PC-3 (cell line): ENCODE measurements around the gene PDIA4. TPM values are rescaled to one million over a fixed set of nuclear protein-coding genes. Genes with fewer than 3 reads are reported as not detected.
"Not testable (repeated sequence)": the region's sequence is repeated elsewhere in the genome, so short reads cannot be mapped to it uniquely, and the experiment has no call there.

ENCODE experiments used
- ATAC-seq: fragments of 200-7000 bp; cut with Tn5 transposase; 2 replicates; pipeline ENCODE4 v1.9.1; 2020; ENCODE audit warnings: mild to moderate bottlenecking, moderate library complexity
- BruUV-seq: library from RNA; stranded (reverse); fragments of 400-500 nt; replicated peaks from 2 replicates; lab custom pipeline; 2021; lab: Mats Ljungman, UMichigan
- CTCF ChIA-PET: fragments of 300-600 bp; sonication (Branson Sonifier 250); formaldehyde crosslinking; loops from one replicate; lab custom pipeline; 2022; ENCODE audit warnings: antibody characterized with exemption; lab: Charles Lee
- POLR2A ChIA-PET: fragments of 300-600 bp; sonication (Branson Sonifier 250); formaldehyde crosslinking; loops from one replicate; lab custom pipeline; 2022; ENCODE audit warnings: antibody characterized with exemption; ENCODE audit not compliant: unreplicated experiment; lab: Charles Lee
- DNase-seq: peaks from one replicate; pipeline ENCODE4 v3.0.0-alpha.2; 2015
- H2AFZ ChIP-seq: fragments of 300-600 bp; sonication (generic); 2 replicates; pipeline ENCODE4 v1.6.0; 2016; ENCODE audit warnings: antibody characterized with exemption, low read length
- H3F3A ChIP-seq: fragments of 300-600 bp; sonication (generic); one replicate; pipeline ENCODE4 v1.6.0; 2017; ENCODE audit warnings: antibody characterized with exemption, low read length, control low read depth, mild to moderate bottlenecking; ENCODE audit not compliant: unreplicated experiment
- H3K27ac ChIP-seq: fragments of 300-600 bp; sonication (generic); 2 replicates; pipeline ENCODE4 v1.5.1; 2016; ENCODE audit warnings: mild to moderate bottlenecking, low read length
- H3K27me3 ChIP-seq: fragments of 300-600 bp; sonication (generic); 2 replicates; pipeline ENCODE4 v1.6.1; 2016; ENCODE audit warnings: low read length, mixed read lengths
- H3K36me3 ChIP-seq: fragments of 300-600 bp; sonication (generic); 2 replicates; pipeline ENCODE4 v1.6.1; 2016; ENCODE audit warnings: low read depth, mixed run types, low read length, mixed read lengths
- H3K4me1 ChIP-seq: fragments of 300-600 bp; sonication (generic); 2 replicates; pipeline ENCODE4 v1.5.1; 2016; ENCODE audit warnings: low read length; ENCODE audit not compliant: insufficient read depth
- H3K4me2 ChIP-seq: fragments of 300-600 bp; sonication (generic); 2 replicates; pipeline ENCODE4 v1.6.0; 2016; ENCODE audit warnings: low read length
- H3K4me3 ChIP-seq: fragments of 300-600 bp; sonication (generic); 2 replicates; pipeline ENCODE4 v1.5.1; 2016; ENCODE audit warnings: mild to moderate bottlenecking, low read length, mixed read lengths
- H3K79me2 ChIP-seq: fragments of 300-600 bp; sonication (generic); 2 replicates; pipeline ENCODE4 v1.6.1; 2017; ENCODE audit warnings: low read length, mixed read lengths
- H3K9ac ChIP-seq: fragments of 300-600 bp; sonication (generic); 2 replicates; pipeline ENCODE4 v1.6.0; 2016; ENCODE audit warnings: mild to moderate bottlenecking, low read length
- H3K9me2 ChIP-seq: fragments of 300-600 bp; sonication (generic); replicated peaks from 2 replicates; pipeline ENCODE4 v1.6.1; 2016; ENCODE audit warnings: mixed run types, low read length, mixed read lengths
- H3K9me3 ChIP-seq: fragments of 300-600 bp; sonication (generic); 2 replicates; pipeline ENCODE4 v1.6.1; 2016; ENCODE audit warnings: low read length, mixed read lengths
- H4K20me1 ChIP-seq: fragments of 300-600 bp; sonication (generic); 2 replicates; pipeline ENCODE4 v1.6.1; 2016; ENCODE audit warnings: low read length, mixed read lengths
- EZH2 ChIP-seq: fragments of 300-600 bp; sonication (generic); IDR thresholded peaks from one replicate; pipeline ENCODE4 v1.6.1; 2017; ENCODE audit warnings: antibody characterized with exemption, mild to moderate bottlenecking, low read length; ENCODE audit not compliant: unreplicated experiment
- EZH2phosphoT487 ChIP-seq: fragments of 300-600 bp; sonication (generic); IDR thresholded peaks from 2 replicates; pipeline ENCODE4 v1.6.1; 2018; ENCODE audit warnings: mild to moderate bottlenecking, antibody characterized with exemption, low read length, borderline replicate concordance
- intact Hi-C: fragments of 100-400 bp; cut with micrococcal nuclease; formaldehyde crosslinking; loops from 2 replicates; pipeline ENCODE4 v1.9.0; 2023
- total RNA-seq: library from RNA; depleted of rRNA; stranded (reverse); fragments of >200 nt; gene quantifications from 2 replicates; pipeline ENCODE4 v1.2.3, GENCODE V29; 2014
- TF ChIP-seq, protein P1 (sequence below): fragments of 300-600 bp; sonication (generic); conservative IDR thresholded peaks from 2 replicates; pipeline ENCODE4 v1.5.1; 2017; ENCODE audit warnings: antibody characterized with exemption, low read depth, mild to moderate bottlenecking, low read length

PDIA4 gene
- total RNA-seq, 1 experiment from 2014 or later: 249 TPM

DNA sequence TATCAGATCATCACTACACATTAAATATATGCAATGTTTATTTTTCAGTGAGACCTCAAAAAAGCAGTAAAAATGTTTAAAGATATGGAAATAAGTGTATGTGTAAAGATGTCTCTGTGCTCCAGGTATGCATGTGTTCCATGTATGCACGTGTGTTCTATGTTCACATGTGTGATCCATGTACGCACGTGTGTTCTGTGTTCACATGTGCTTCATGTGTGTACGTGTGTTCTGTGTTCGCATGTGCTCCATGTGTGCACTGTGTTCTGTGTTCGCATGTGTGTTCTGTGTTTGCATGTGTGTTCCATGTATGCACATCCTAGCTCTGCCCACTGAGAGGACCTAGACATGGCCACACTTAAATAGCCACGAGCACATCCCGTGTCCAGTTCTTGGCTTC lies 15.6 kb upstream of the PDIA4 start:
- H2AFZ ChIP-seq: no peak overlapping the region
- intact Hi-C loops: no loop called here
- no peaks in the 10 kb centered on the region for H3K27me3 ChIP-seq
- H4K20me1 ChIP-seq: no peaks in the 10 kb centered on the region
- no peak overlapping the region for H3K9ac ChIP-seq
- no peaks in the 10 kb centered on the region for H3K4me1 ChIP-seq
- H3K36me3 ChIP-seq: no peaks in the 10 kb centered on the region
- DNase-seq (no peak), ATAC-seq (no peak)
- no peak overlapping the region for H3K4me3 ChIP-seq
- no peaks in the 10 kb centered on the region for H3K9me3 ChIP-seq
- no peaks in the 10 kb centered on the region for H3F3A ChIP-seq
- CTCF ChIA-PET: no interaction called here
- no peaks in the 10 kb centered on the region for H3K79me2 ChIP-seq
- no peak for TF ChIP-seq EZH2
- POLR2A ChIA-PET: no interaction called here
- no peaks in the 10 kb centered on the region for H3K9me2 ChIP-seq
- H3K27ac ChIP-seq: no peak overlapping the region
- H3K4me2 ChIP-seq: no peak overlapping the region
- no TSS peak for BruUV-seq

DNA sequence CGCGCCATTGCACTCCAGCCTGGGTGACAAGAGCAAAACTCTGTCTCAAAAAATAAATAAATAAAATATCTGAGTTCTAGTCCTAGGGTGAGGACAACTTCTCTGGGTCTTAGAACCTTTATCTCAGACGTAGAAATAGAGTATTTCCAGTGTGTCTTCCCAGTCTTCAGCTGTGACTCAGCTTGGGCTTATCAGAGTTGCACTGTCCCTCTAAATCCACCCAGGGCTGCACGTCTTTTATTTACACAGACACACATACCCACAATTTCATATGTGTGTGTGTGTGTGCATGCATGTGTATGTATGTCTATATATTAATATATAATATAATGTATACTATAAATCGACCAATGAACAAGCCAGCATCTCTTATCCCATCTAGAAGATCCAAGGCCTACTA lies 13.0 kb upstream of the PDIA4 start:
- H3K4me2 ChIP-seq: no peak overlapping the region
- no peaks in the 10 kb centered on the region for H3K9me2 ChIP-seq
- H3K36me3 ChIP-seq: no peaks in the 10 kb centered on the region
- no peak overlapping the region for H3K4me3 ChIP-seq
- H3K9ac ChIP-seq: no peak overlapping the region
- no peaks in the 10 kb centered on the region for H3K4me1 ChIP-seq
- H3F3A ChIP-seq: no peaks in the 10 kb centered on the region
- no peak overlapping the region for H2AFZ ChIP-seq
- H4K20me1 ChIP-seq: no peaks in the 10 kb centered on the region
- no peak overlapping the region for H3K27ac ChIP-seq
- no peaks in the 10 kb centered on the region for H3K79me2 ChIP-seq
- intact Hi-C loops: no loop called here
- H3K9me3 ChIP-seq: no peaks in the 10 kb centered on the region
- CTCF ChIA-PET: no interaction called here
- ATAC-seq (no peak), DNase-seq (no peak)
- H3K27me3 ChIP-seq: no peaks in the 10 kb centered on the region
- BruUV-seq: no TSS peak
- TF ChIP-seq, protein P1, sequence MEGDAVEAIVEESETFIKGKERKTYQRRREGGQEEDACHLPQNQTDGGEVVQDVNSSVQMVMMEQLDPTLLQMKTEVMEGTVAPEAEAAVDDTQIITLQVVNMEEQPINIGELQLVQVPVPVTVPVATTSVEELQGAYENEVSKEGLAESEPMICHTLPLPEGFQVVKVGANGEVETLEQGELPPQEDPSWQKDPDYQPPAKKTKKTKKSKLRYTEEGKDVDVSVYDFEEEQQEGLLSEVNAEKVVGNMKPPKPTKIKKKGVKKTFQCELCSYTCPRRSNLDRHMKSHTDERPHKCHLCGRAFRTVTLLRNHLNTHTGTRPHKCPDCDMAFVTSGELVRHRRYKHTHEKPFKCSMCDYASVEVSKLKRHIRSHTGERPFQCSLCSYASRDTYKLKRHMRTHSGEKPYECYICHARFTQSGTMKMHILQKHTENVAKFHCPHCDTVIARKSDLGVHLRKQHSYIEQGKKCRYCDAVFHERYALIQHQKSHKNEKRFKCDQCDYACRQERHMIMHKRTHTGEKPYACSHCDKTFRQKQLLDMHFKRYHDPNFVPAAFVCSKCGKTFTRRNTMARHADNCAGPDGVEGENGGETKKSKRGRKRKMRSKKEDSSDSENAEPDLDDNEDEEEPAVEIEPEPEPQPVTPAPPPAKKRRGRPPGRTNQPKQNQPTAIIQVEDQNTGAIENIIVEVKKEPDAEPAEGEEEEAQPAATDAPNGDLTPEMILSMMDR: no peak
- TF ChIP-seq EZH2phosphoT487 (no peak), EZH2 (no peak)
- POLR2A ChIA-PET: no interaction called here

DNA sequence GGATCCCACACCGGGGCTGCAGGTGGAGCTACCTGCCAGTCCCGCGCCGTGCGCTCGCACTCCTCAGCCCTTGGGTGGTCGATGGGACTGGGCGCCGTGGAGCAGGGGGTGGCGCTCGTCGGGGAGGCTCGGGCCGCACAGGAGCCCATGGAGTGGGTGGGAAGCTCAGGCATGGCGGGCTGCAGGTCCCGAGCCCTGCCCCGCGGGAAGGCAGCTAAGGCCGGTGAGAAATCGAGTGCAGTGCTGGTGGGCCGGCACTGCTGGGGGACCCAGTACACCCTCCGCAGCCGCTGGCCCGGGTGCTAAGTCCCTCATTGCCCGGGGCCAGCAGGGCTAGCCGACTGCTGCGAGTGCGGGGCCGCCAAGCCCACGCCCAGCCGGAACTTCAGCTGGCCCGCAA lies 10.3 kb upstream of the PDIA4 start:
- H3K9me2 ChIP-seq, H3K79me2 ChIP-seq, H3K9me3 ChIP-seq, H3K4me3 ChIP-seq, H3K36me3 ChIP-seq, H4K20me1 ChIP-seq, H3K9ac ChIP-seq, intact Hi-C loops, H3K27me3 ChIP-seq, H2AFZ ChIP-seq, H3K4me1 ChIP-seq, ATAC-seq, POLR2A ChIA-PET, H3F3A ChIP-seq, H3K4me2 ChIP-seq, H3K27ac ChIP-seq, BruUV-seq, CTCF ChIA-PET, DNase-seq: not testable (repeated sequence)

DNA sequence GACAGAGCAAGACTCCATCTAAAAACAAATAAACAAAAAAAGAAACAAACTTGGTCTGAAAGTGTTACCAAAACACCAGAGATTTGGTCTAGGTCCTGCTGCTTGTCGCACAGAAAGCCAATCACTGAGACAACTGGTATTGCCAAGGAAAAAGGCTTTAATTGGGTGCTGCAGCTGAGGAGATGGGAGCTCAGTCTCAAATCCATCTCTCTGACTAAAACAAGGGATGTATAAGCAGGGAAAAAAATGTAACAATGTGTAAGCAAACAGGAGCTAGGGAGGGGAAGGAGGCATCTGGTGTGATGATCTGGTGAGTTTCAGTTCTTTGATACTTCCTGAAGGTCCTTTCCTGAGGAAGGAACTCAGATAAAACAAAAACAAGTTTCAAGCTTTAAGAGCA lies 8.4 kb upstream of the PDIA4 start:
- Histone ChIP-seq H3K9ac (no peak overlapping the region), H3K4me2 (no peak overlapping the region), H4K20me1 (no peaks in the 10 kb centered on the region), H3K27ac (no peak overlapping the region), H3K79me2 (no peaks in the 10 kb centered on the region), H2AFZ (no peak overlapping the region), H3K36me3 (no peaks in the 10 kb centered on the region), H3K9me2 (no peaks in the 10 kb centered on the region), H3F3A (no peaks in the 10 kb centered on the region), H3K4me1 (no peaks in the 10 kb centered on the region), H3K27me3 (no peaks in the 10 kb centered on the region), H3K4me3 (no peak overlapping the region), H3K9me3 (no peaks in the 10 kb centered on the region)
- no peak for TF ChIP-seq EZH2
- TF ChIP-seq, protein P1: no peak
- TF ChIP-seq EZH2phosphoT487: no peak
- no peak for DNase-seq
- CTCF ChIA-PET: no interaction called here
- intact Hi-C loops: no loop called here
- BruUV-seq: no TSS peak
- no peak for ATAC-seq
- POLR2A ChIA-PET: no interaction called here
